Activated effector memory CD4-positive, alpha-beta T cell treated with Interleukin-2 at 50 U/mL for 16 hours (primary cell): ENCODE measurements around the gene MTCH1.
A peak's percentile ranks its signal among the peaks of the same experiment; 100 is the strongest.
"Not testable (repeated sequence)": the region's sequence is repeated elsewhere in the genome, so short reads cannot be mapped to it uniquely, and the experiment has no call there.

Experiments
- DNase-seq: peaks from one replicate; pipeline ENCODE4 v3.0.0-alpha.2; 2020

Gene MTCH1

GRCh38 chr6:36969240-36969691 is 16.7 kb downstream of the MTCH1 start:
- no peak for DNase-seq

GRCh38 chr6:36968266-36968977 is 17.6 kb downstream of the MTCH1 start:
- DNase-seq: no peak

- no peak for DNase-seq
Observed at GRCh38 chr6:36967757-36968156, 18.2 kb downstream of the MTCH1 start.

GRCh38 chr6:36967301-36967700 is 18.7 kb downstream of the MTCH1 start:
- no peak for DNase-seq

GRCh38 chr6:36964908-36965307 is 21.1 kb downstream of the MTCH1 start:
- no peak for DNase-seq

- DNase-seq: no peak
Observed at GRCh38 chr6:36964349-36964748, 21.6 kb downstream of the MTCH1 start.

- DNase-seq: no peak
Observed at GRCh38 chr6:36963451-36964290, 22.3 kb downstream of the MTCH1 start.

- peak; percentile 78 for DNase-seq
Observed at GRCh38 chr6:36962874-36963273, 23.1 kb downstream of the MTCH1 start.

GRCh38 chr6:36961441-36962435 is 24.3 kb downstream of the MTCH1 start:
- DNase-seq: no peak

GRCh38 chr6:36959555-36960250 is 26.3 kb downstream of the MTCH1 start:
- DNase-seq: no peak

GRCh38 chr6:36958775-36959554 is 27.0 kb downstream of the MTCH1 start:
- DNase-seq: no peak

GRCh38 chr6:36957773-36958271 is 28.2 kb downstream of the MTCH1 start:
- no peak for DNase-seq

- DNase-seq: no peak
Observed at GRCh38 chr6:36956446-36956820, 29.6 kb downstream of the MTCH1 start.

- DNase-seq: no peak
Observed at GRCh38 chr6:36955671-36956445, 30.1 kb downstream of the MTCH1 start.

GRCh38 chr6:36955136-36955535 is 30.9 kb downstream of the MTCH1 start:
- no peak for DNase-seq

GRCh38 chr6:36954262-36954931 is 31.6 kb downstream of the MTCH1 start, which contains the start of gene PI16:
TSS of gene PI16 (plus strand) at chr6:36954738. CDS start at chr6:36954761, 23 bp downstream.
- no peak for DNase-seq

GRCh38 chr6:36953931-36954261 is 32.1 kb downstream of the MTCH1 start:
- DNase-seq: no peak

- no peak for DNase-seq
Observed at GRCh38 chr6:36949636-36950035, 36.4 kb downstream of the MTCH1 start.

- DNase-seq: not testable (repeated sequence)
Observed at GRCh38 chr6:36949076-36949475, 36.9 kb downstream of the MTCH1 start.
